22Rv1 (cell line): Measurements from ENCODE around the gene TIAM2.

Source experiments
- CTCF ChIP-seq: fragments of 450-650 bp; IDR thresholded peaks from 2 replicates; pipeline ENCODE4 v1.5.1; 2017; ENCODE audit warnings: mild to moderate bottlenecking
- ZFX ChIP-seq: fragments of 450-650 bp; IDR thresholded peaks from 2 replicates; pipeline ENCODE4 v1.6.1; 2017; ENCODE audit warnings: antibody characterized with exemption, borderline replicate concordance

- TF ChIP-seq CTCF (no peak), ZFX (no peak)
Observed at GRCh38 chr6:155219299-155219698, 224.2 kb downstream of the TIAM2 start.
